ENCODE results near the gene FAM200B.
A peak's percentile ranks its signal among the peaks of the same experiment; 100 is the strongest.

Gene FAM200B

GRCh38 chr4:15681372-15682241 is at the start of gene FAM200B:
Gene FAM200B, plus strand, starts transcription at chr4:15681827. Its CDS starts 5,151 bp downstream, at chr4:15686978.
- peak; percentile 97 for DNase-seq

- no peak for DNase-seq
Measured at GRCh38 chr4:15636818-15637217, 44.8 kb upstream of the FAM200B start.

GRCh38 chr4:15638418-15638817 is 43.2 kb upstream of the FAM200B start:
- no peak for DNase-seq

- no peak for DNase-seq
Measured at GRCh38 chr4:15648600-15648999, 33.0 kb upstream of the FAM200B start.

- DNase-seq, result peak; percentile 16
Measured at GRCh38 chr4:15649914-15650545, 31.6 kb upstream of the FAM200B start.

- no peak for DNase-seq
Measured at GRCh38 chr4:15651676-15652075, 30.0 kb upstream of the FAM200B start.

- no peak for DNase-seq
Measured at GRCh38 chr4:15652191-15652590, 29.4 kb upstream of the FAM200B start.

- DNase-seq, result no peak
Measured at GRCh38 chr4:15652841-15653240, 28.8 kb upstream of the FAM200B start.

- DNase-seq, result no peak
Measured at GRCh38 chr4:15653420-15653819, 28.2 kb upstream of the FAM200B start.

- DNase-seq, result no peak
Measured at GRCh38 chr4:15653864-15654592, 27.6 kb upstream of the FAM200B start.

- DNase-seq, result no peak
Measured at GRCh38 chr4:15654593-15655222, 26.9 kb upstream of the FAM200B start.

- DNase-seq, result peak; percentile 90
Measured at GRCh38 chr4:15655223-15656037, 26.2 kb upstream of the FAM200B start, which contains the start of gene FBXL5. Gene FBXL5, minus strand, starts transcription at chr4:15655357. Its CDS starts 70 bp downstream, at chr4:15655287.

- peak; percentile 74 for DNase-seq
Measured at GRCh38 chr4:15656038-15656470, 25.6 kb upstream of the FAM200B start.

- no peak for DNase-seq
Measured at GRCh38 chr4:15657366-15657765, 24.3 kb upstream of the FAM200B start.

- DNase-seq, result no peak
Measured at GRCh38 chr4:15658136-15658770, 23.4 kb upstream of the FAM200B start.

GRCh38 chr4:15658781-15659180 is 22.8 kb upstream of the FAM200B start:
- DNase-seq, result no peak

GRCh38 chr4:15659768-15660570 is 21.7 kb upstream of the FAM200B start:
- no peak for DNase-seq

- no peak for DNase-seq
Measured at GRCh38 chr4:15665753-15666365, 15.8 kb upstream of the FAM200B start.

GRCh38 chr4:15667006-15667405 is 14.6 kb upstream of the FAM200B start:
- DNase-seq, result no peak

Measured in NCI-H774 (cell line).